Ascending aorta (tissue), 2 donors: ENCODE results near the gene TOGARAM1. TPM values are rescaled to one million over a fixed set of nuclear protein-coding genes. Genes with fewer than 3 reads are reported as not detected.

Experiments used
- DNase-seq, 2 donors: peaks; one replicate each; pipeline ENCODE4 v3.0.0-alpha.2; 2019; ENCODE audit warnings: low spot score in 2 of 2
- H3K27ac ChIP-seq, 2 donors: fragments of 200-600 bp; sonication (generic); one replicate each; pipeline ENCODE4 v1.5.1; 2016 to 2017; ENCODE audit warnings: mild to moderate bottlenecking in 1 of 2
- H3K27me3 ChIP-seq: fragments of 200-600 bp; sonication (generic); one replicate; pipeline ENCODE4 v1.5.1; 2017
- H3K36me3 ChIP-seq, 2 donors: fragments of 200-600 bp; sonication (generic); one replicate each; pipeline ENCODE4 v1.5.1; 2016
- H3K4me1 ChIP-seq, 2 donors: fragments of 200-600 bp; sonication (generic); one replicate each; pipeline ENCODE4 v1.5.1; 2016 to 2017; ENCODE audit warnings: mild to moderate bottlenecking in 1 of 2
- H3K4me3 ChIP-seq, 2 donors: fragments of 200-600 bp; sonication (generic); one replicate each; pipeline ENCODE4 v1.5.1; 2016 to 2017; ENCODE audit warnings: mild to moderate bottlenecking in 1 of 2
- H3K9me3 ChIP-seq, 2 donors: fragments of 200-600 bp; sonication (generic); one replicate each; pipeline ENCODE4 v1.5.1; 2016
- intact Hi-C: fragments of 100-400 bp; cut with DNase I; formaldehyde crosslinking; loops from one replicate; pipeline ENCODE4 v1.15.1; 2023
- total RNA-seq: library from RNA; depleted of rRNA; stranded (reverse); fragments of >200 nt; gene quantifications from one replicate; pipeline ENCODE4 v1.1.0, GENCODE V29; 2016
- TF ChIP-seq, protein P1 (sequence below), 3 experiments: fragments of 200-600 bp in 2 of 3; fragments of 450-650 bp in 1 of 3; sonication (generic) in 2 of 3; IDR thresholded peaks; one replicate each; pipeline ENCODE4 v1.5.1; 2016 to 2019; ENCODE audit warnings: antibody characterized with exemption in 3 of 3, mild to moderate bottlenecking in 1 of 3, moderate library complexity in 1 of 3

TOGARAM1 gene
- total RNA-seq, 1 donor from 2014 or later = 1.8 TPM

GRCh38 chr14:45015133-45015532 lies 53.1 kb downstream of the TOGARAM1 start:
- Histone ChIP-seq H3K36me3 (peaks cover 13 to 23% of the 10 kb centered on the region in 2 donors), H3K27me3 (no peaks in the 10 kb centered on the region), H3K4me3 (no peak overlapping the region), H3K9me3 (no peaks in the 10 kb centered on the region), H3K27ac (no peak overlapping the region), H3K4me1 (no peaks in the 10 kb centered on the region)
- no peak for DNase-seq
- intact Hi-C loops = no loop called here
- TF ChIP-seq, protein P1, sequence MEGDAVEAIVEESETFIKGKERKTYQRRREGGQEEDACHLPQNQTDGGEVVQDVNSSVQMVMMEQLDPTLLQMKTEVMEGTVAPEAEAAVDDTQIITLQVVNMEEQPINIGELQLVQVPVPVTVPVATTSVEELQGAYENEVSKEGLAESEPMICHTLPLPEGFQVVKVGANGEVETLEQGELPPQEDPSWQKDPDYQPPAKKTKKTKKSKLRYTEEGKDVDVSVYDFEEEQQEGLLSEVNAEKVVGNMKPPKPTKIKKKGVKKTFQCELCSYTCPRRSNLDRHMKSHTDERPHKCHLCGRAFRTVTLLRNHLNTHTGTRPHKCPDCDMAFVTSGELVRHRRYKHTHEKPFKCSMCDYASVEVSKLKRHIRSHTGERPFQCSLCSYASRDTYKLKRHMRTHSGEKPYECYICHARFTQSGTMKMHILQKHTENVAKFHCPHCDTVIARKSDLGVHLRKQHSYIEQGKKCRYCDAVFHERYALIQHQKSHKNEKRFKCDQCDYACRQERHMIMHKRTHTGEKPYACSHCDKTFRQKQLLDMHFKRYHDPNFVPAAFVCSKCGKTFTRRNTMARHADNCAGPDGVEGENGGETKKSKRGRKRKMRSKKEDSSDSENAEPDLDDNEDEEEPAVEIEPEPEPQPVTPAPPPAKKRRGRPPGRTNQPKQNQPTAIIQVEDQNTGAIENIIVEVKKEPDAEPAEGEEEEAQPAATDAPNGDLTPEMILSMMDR (IDR thresholded peaks at IDR 0.05) = no peak

GRCh38 chr14:45028107-45028626 lies 66.2 kb downstream of the TOGARAM1 start:
- intact Hi-C loops = no loop called here
- no peak for DNase-seq
- no peak overlapping the region for H3K4me3 ChIP-seq
- no peaks in the 10 kb centered on the region for H3K9me3 ChIP-seq
- H3K36me3 ChIP-seq = peaks cover 8 to 51% of the 10 kb centered on the region in 2 donors
- no peaks in the 10 kb centered on the region for H3K4me1 ChIP-seq
- no peaks in the 10 kb centered on the region for H3K27me3 ChIP-seq
- H3K27ac ChIP-seq = no peak overlapping the region
- TF ChIP-seq, protein P1 (IDR thresholded peaks at IDR 0.05) = no peak

DNA sequence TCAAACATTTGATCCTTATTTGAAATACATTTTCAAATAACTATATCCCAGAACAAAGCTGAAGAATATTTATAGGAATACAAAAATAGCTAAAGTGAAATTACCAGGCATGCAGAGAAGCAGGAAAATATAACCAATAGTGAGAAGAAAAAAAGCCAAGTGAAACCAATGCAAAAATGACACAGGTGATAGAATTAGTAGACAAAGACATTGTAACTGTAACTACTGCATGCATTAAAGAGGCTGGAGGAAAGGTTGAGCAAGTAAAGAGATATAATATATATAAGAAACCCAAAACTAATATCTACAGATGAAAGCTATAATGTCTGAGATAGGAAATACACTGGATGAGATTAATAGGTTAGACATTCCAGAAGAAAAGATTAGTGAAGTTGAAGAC lies 72.7 kb downstream of the TOGARAM1 start:
- H3K4me3 ChIP-seq = no peak overlapping the region
- no peaks in the 10 kb centered on the region for H3K9me3 ChIP-seq
- H3K27ac ChIP-seq = no peak overlapping the region
- no peaks in the 10 kb centered on the region for H3K27me3 ChIP-seq
- intact Hi-C loops = no loop called here
- H3K36me3 ChIP-seq = peaks cover 8 to 55% of the 10 kb centered on the region in 2 donors
- H3K4me1 ChIP-seq = no peaks in the 10 kb centered on the region
- no peak for DNase-seq
- TF ChIP-seq, protein P1 (IDR thresholded peaks at IDR 0.05) = no peak

DNA sequence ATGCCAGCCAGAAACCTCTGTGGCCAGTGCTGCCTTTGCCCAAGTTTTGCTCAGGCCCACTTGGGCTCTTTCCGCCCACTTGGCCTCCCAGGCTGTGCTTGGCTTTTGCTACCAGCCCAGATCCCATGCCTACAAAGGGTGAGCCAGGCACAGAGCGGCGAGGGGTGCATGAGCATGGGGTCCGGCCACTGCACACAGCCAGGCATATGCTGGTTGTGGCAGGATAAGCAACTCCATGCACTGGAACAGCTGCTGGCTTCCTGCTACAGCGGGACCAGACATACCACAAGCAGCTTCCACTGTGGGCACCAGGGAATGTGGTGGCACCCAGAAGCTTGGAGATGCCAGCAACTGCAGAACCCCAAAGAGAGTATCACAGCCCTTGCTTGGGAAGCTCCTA lies 76.3 kb downstream of the TOGARAM1 start:
- no peak overlapping the region for H3K27ac ChIP-seq
- H3K27me3 ChIP-seq = no peaks in the 10 kb centered on the region
- no peak overlapping the region for H3K4me3 ChIP-seq
- intact Hi-C loops = no loop called here
- TF ChIP-seq, protein P1 (IDR thresholded peaks at IDR 0.05) = no peak
- no peak for DNase-seq
- H3K4me1 ChIP-seq = no peaks in the 10 kb centered on the region
- H3K36me3 ChIP-seq = peaks cover 8 to 26% of the 10 kb centered on the region in 2 donors
- H3K9me3 ChIP-seq = no peaks in the 10 kb centered on the region

GRCh38 chr14:45038865-45039264 lies 76.9 kb downstream of the TOGARAM1 start:
- Histone ChIP-seq H3K36me3 (peaks cover 8 to 26% of the 10 kb centered on the region in 2 donors), H3K27me3 (no peaks in the 10 kb centered on the region), H3K27ac (no peak overlapping the region), H3K4me1 (no peaks in the 10 kb centered on the region), H3K9me3 (no peaks in the 10 kb centered on the region), H3K4me3 (no peak overlapping the region)
- TF ChIP-seq, protein P1 (IDR thresholded peaks at IDR 0.05) = no peak
- intact Hi-C loops = no loop called here
- DNase-seq = no peak

- H3K9me3 ChIP-seq = no peaks in the 10 kb centered on the region
- no peaks in the 10 kb centered on the region for H3K27me3 ChIP-seq
- DNase-seq = no peak
- TF ChIP-seq, protein P1 (IDR thresholded peaks at IDR 0.05) = no peak
- no peak overlapping the region for H3K27ac ChIP-seq
- peaks cover 11 to 30% of the 10 kb centered on the region in 2 donors for H3K36me3 ChIP-seq
- H3K4me1 ChIP-seq = no peaks in the 10 kb centered on the region
- intact Hi-C loops = no loop called here
- H3K4me3 ChIP-seq = no peak overlapping the region
These were observed 77.4 kb downstream of the TOGARAM1 start for GRCh38 chr14:45039390-45039789.
